Gastrocnemius medialis (tissue), 4 donors: ENCODE measurements around the gene CHKB. TPM values are rescaled to one million over a fixed set of nuclear protein-coding genes. Genes with fewer than 3 reads are reported as not detected.

Source experiments
- ATAC-seq, 2 donors: fragments of 150-250 bp; one replicate each; pipeline ENCODE4 v1.9.1; 2016
- DNase-seq, 2 donors: peaks; one replicate each; pipeline ENCODE4 v3.0.0-alpha.2; 2019
- H3K27ac ChIP-seq, 4 donors: fragments of 200-600 bp; sonication (generic); 1 replicate in 1 of 4; 2 replicates in 3 of 4; pipeline ENCODE4 v1.5.1; 2016 to 2018; ENCODE audit warnings: mild to moderate bottlenecking in 2 of 4, moderate library complexity in 1 of 4
- H3K27me3 ChIP-seq, 3 donors: fragments of 200-600 bp; sonication (generic) in 2 of 3; 1 replicate in 1 of 3; 2 replicates in 2 of 3; pipeline versions ENCODE4 v1.5.1 to v1.6.0; 2016 to 2019; ENCODE audit warnings: mild to moderate bottlenecking in 1 of 3, moderate library complexity in 1 of 3
- H3K36me3 ChIP-seq, 2 donors: fragments of 200-600 bp; sonication (generic) in 1 of 2; one replicate each; pipeline ENCODE4 v1.5.1; 2017 to 2018
- H3K4me1 ChIP-seq, 2 donors: fragments of 200-600 bp; sonication (generic) in 1 of 2; one replicate each; pipeline ENCODE4 v1.5.1; 2016 to 2017; ENCODE audit warnings: mild to moderate bottlenecking in 2 of 2
- H3K4me3 ChIP-seq, 4 donors: fragments of 200-600 bp; sonication (generic) in 3 of 4; 1 replicate in 1 of 4; 2 replicates in 3 of 4; pipeline ENCODE4 v1.5.1; 2016 to 2019; ENCODE audit warnings: mild to moderate bottlenecking in 2 of 4
- H3K9me3 ChIP-seq, 3 donors: fragments of 200-600 bp; sonication (generic) in 2 of 3; 1 replicate in 1 of 3; 2 replicates in 2 of 3; pipeline ENCODE4 v1.5.1; 2016 to 2019
- CTCF ChIP-seq, 5 experiments: fragments of 450-650 bp in 3 of 5; fragments of 200-600 bp in 2 of 5; sonication (generic) in 2 of 5; IDR thresholded peaks in 4 of 5; conservative IDR thresholded peaks in 1 of 5; 1 replicate in 4 of 5; 2 replicates in 1 of 5; pipeline ENCODE4 v1.5.1; 2016 to 2019; ENCODE audit warnings: antibody characterized with exemption in 5 of 5, mild to moderate bottlenecking in 3 of 5, moderate library complexity in 3 of 5
- POLR2A ChIP-seq, 2 donors: fragments of 450-650 bp; IDR thresholded peaks; one replicate each; pipeline ENCODE4 v1.6.1; 2017; ENCODE audit warnings: antibody characterized with exemption in 2 of 2, mild to moderate bottlenecking in 2 of 2, moderate library complexity in 2 of 2
- in situ Hi-C, 4 donors: fragments of 200-750 bp; cut with MboI; loops; one replicate each; pipeline versions ENCODE4 v1.15.0 to v1.8.0; 2017; ENCODE audit warnings: low sequenced_read_pairs in 4 of 4
- intact Hi-C: fragments of 100-400 bp; cut with DNase I; formaldehyde crosslinking; loops from one replicate; pipeline ENCODE4 v1.15.1; 2023; ENCODE audit warnings: low total_unique reads
- total RNA-seq, 4 donors: library from RNA; depleted of rRNA; stranded (reverse); fragments of >200 nt; gene quantifications; one replicate each; pipeline versions ENCODE4 v1.1.0 to v1.2.3, GENCODE V29; 2016

The CHKB gene
- total RNA-seq, 4 donors from 2014 or later = 10.8 to 39.7 (median 24.4) TPM

GRCh38 chr22:50599816-50600455 lies 17.3 kb upstream of the CHKB start:
- no peaks in the 10 kb centered on the region for H3K9me3 ChIP-seq
- peak in 1 of 2 donors; percentile 46 for ATAC-seq
- TF ChIP-seq POLR2A (IDR thresholded peaks at IDR 0.05) (no peak), CTCF (IDR thresholded peaks at IDR 0.05 in 4 of 5, conservative IDR thresholded peaks at IDR 0.05 in 1 of 5) (no peak)
- H3K4me1 ChIP-seq = no peaks in the 10 kb centered on the region
- H3K27ac ChIP-seq = no peak overlapping the region
- H3K4me3 ChIP-seq = peak overlapping the region in 2 of 4 donors; percentile 28 to 35
- intact Hi-C loops (no loop called here), in situ Hi-C loops (no loop called here)
- H3K36me3 ChIP-seq = no peaks in the 10 kb centered on the region
- H3K27me3 ChIP-seq = peaks cover 25 to 49% (median 45%) of the 10 kb centered on the region in 3 donors
- no peak for DNase-seq

- DNase-seq (no peak), ATAC-seq (no peak)
- Histone ChIP-seq H3K36me3 (no peaks in the 10 kb centered on the region), H3K27ac (no peak overlapping the region), H3K9me3 (no peaks in the 10 kb centered on the region), H3K27me3 (peaks cover 12 to 25% (median 24%) of the 10 kb centered on the region in 3 donors), H3K4me3 (no peak overlapping the region), H3K4me1 (no peaks in the 10 kb centered on the region)
- intact Hi-C loops = no loop called here
- TF ChIP-seq CTCF (IDR thresholded peaks at IDR 0.05 in 4 of 5, conservative IDR thresholded peaks at IDR 0.05 in 1 of 5) = no peak
- TF ChIP-seq POLR2A (IDR thresholded peaks at IDR 0.05) = no peak
- in situ Hi-C loops = no loop called here
These were observed 14.4 kb upstream of the CHKB start for GRCh38 chr22:50597097-50597496.

- no peaks in the 10 kb centered on the region for H3K9me3 ChIP-seq
- peaks cover 7 to 15% (median 11%) of the 10 kb centered on the region in 3 donors for H3K27me3 ChIP-seq
- H3K36me3 ChIP-seq = no peaks in the 10 kb centered on the region
- DNase-seq (no peak), ATAC-seq (no peak)
- H3K4me1 ChIP-seq = no peaks in the 10 kb centered on the region
- no peak overlapping the region for H3K4me3 ChIP-seq
- H3K27ac ChIP-seq = no peak overlapping the region
- intact Hi-C loops = no loop called here
- in situ Hi-C loops = no loop called here
- no peak for TF ChIP-seq POLR2A (IDR thresholded peaks at IDR 0.05)
- no peak for TF ChIP-seq CTCF (IDR thresholded peaks at IDR 0.05 in 4 of 5, conservative IDR thresholded peaks at IDR 0.05 in 1 of 5)
These were observed 12.5 kb upstream of the CHKB start for GRCh38 chr22:50595189-50595588.

GRCh38 chr22:50587407-50587806 lies 4.8 kb upstream of the CHKB start:
- intact Hi-C loops = no loop called here
- Histone ChIP-seq H3K4me3 (no peak overlapping the region), H3K27ac (no peak overlapping the region), H3K4me1 (peaks cover 6 to 10% of the 10 kb centered on the region in 2 donors), H3K36me3 (no peaks in the 10 kb centered on the region), H3K27me3 (no peaks in the 10 kb centered on the region), H3K9me3 (no peaks in the 10 kb centered on the region)
- ATAC-seq = no peak
- TF ChIP-seq CTCF (IDR thresholded peaks at IDR 0.05 in 4 of 5, conservative IDR thresholded peaks at IDR 0.05 in 1 of 5) = no peak
- no peak for TF ChIP-seq POLR2A (IDR thresholded peaks at IDR 0.05)
- DNase-seq = no peak
- in situ Hi-C loops = no loop called here

- DNase-seq (no peak), ATAC-seq (no peak)
These were observed 3.8 kb upstream of the CHKB start for GRCh38 chr22:50586416-50586815.

More at GRCh38 chr22:50586416-50586815, 3.8 kb upstream of the CHKB start:
- H3K27ac ChIP-seq = no peak overlapping the region
- in situ Hi-C loops (no loop called here), intact Hi-C loops (no loop called here)
- H3K4me1 ChIP-seq = peaks cover 10 to 16% of the 10 kb centered on the region in 2 donors
- H3K36me3 ChIP-seq = no peaks in the 10 kb centered on the region
- H3K9me3 ChIP-seq = no peaks in the 10 kb centered on the region
- no peak overlapping the region for H3K4me3 ChIP-seq
- TF ChIP-seq POLR2A (IDR thresholded peaks at IDR 0.05) (no peak), CTCF (IDR thresholded peaks at IDR 0.05 in 4 of 5, conservative IDR thresholded peaks at IDR 0.05 in 1 of 5) (no peak)
- no peaks in the 10 kb centered on the region for H3K27me3 ChIP-seq
